ENCODE measurements around the gene SMIM5. TPM values are rescaled to one million over a fixed set of nuclear protein-coding genes. Genes with fewer than 3 reads are reported as not detected.

Gene SMIM5
- total RNA-seq, 1 experiment from 2014 or later, result 0.24 TPM

DNA sequence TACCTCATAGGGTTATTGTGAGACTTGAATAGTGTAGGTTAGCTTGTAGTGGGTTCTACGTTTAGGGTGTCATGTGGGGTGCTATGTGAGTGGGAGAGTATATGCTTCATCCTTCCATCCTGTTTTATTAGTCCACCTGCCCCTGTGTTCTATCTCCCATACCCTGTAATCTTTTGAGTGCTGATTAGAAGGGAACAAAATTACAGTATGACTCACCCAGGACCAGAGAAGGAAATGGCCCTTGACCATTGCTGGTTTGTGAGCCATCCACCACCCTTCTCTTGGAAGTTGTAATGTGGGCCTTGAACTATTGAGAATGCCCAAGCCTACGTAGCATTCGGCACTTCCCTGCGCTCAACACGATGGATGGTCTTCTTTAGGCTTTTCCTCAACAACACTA lies 51.0 kb downstream of the SMIM5 start:
- H3K79me1 ChIP-seq (ENCODE audit: insufficient read depth, low read depth, low read length, poor library complexity, severe bottlenecking), result peaks cover 2% of the 10 kb centered on the region
- H3K18ac ChIP-seq (ENCODE audit: insufficient read length, low read depth, low read length), result no peak overlapping the region
- H3K9ac ChIP-seq (ENCODE audit: extremely low read depth, insufficient read length, low read length), result no peak overlapping the region
- H2BK20ac ChIP-seq (ENCODE audit: low read depth, low read length, poor library complexity, severe bottlenecking), result no peak overlapping the region
- no peak overlapping the region for H3K23ac ChIP-seq (ENCODE audit: insufficient read length, low read depth, low read length)
- peak overlapping the region in 1 of 3 experiments; percentile 54; a peak in 1 of 7 replicates for H3K27ac Mint-ChIP-seq
- no peaks in the 10 kb centered on the region for H3K27me3 Mint-ChIP-seq (ENCODE audit: low read depth)
- no peak overlapping the region for H2BK5ac ChIP-seq (ENCODE audit: insufficient read length, low read length)
- H2BK15ac ChIP-seq (ENCODE audit: low read depth, low read length), result no peak overlapping the region
- no CpG with 5 or more reads among the region's 5 CpGs for WGBS (ENCODE audit: extremely low coverage, insufficient read length, low lambda C conversion rate)
- no peaks in the 10 kb centered on the region for H3K4me1 ChIP-seq (ENCODE audit: insufficient read depth, low read length)
- DNase-seq, result no peak
- H3K23me2 ChIP-seq (ENCODE audit: insufficient read length, low read depth, low read length, poor library complexity, severe bottlenecking), result no peaks in the 10 kb centered on the region
- H4K91ac ChIP-seq (ENCODE audit: insufficient read length, low read depth, low read length), result no peak overlapping the region
- peaks cover 5 to 14% of the 10 kb centered on the region in 2 experiments for H3K4me1 Mint-ChIP-seq
- H3K27me3 ChIP-seq (ENCODE audit: insufficient read depth, low read length), result no peaks in the 10 kb centered on the region
- no peak overlapping the region for H3K14ac ChIP-seq (ENCODE audit: insufficient read depth, low read length)
- TF ChIP-seq CTCF (conservative IDR thresholded peaks at IDR 0.05), result no peak
- no peak overlapping the region for H2BK12ac ChIP-seq (ENCODE audit: insufficient read length, low read depth, low read length)
- H4K8ac ChIP-seq (replicated peaks; ENCODE audit: insufficient read length, low read depth, low read length), result no peak overlapping the region
- H3K4me3 Mint-ChIP-seq, result no peak overlapping the region
- no peak overlapping the region for H4K5ac ChIP-seq (ENCODE audit: insufficient read length, low read depth, low read length)
- H3K4me2 ChIP-seq (ENCODE audit: insufficient read depth, insufficient read length, low read length), result no peak overlapping the region
- no peak overlapping the region for H3K27ac ChIP-seq (ENCODE audit: insufficient read length, low read depth, low read length)
- H2AK5ac ChIP-seq (ENCODE audit: insufficient read length, low read length), result no peak overlapping the region
- no peak overlapping the region for H2BK120ac ChIP-seq (ENCODE audit: low read depth, low read length, poor library complexity, severe bottlenecking)
- no peak overlapping the region for H3K56ac ChIP-seq (ENCODE audit: insufficient read length, low read depth, low read length)
- no peak overlapping the region for H3K4ac ChIP-seq (ENCODE audit: low read depth, low read length)
- no peaks in the 10 kb centered on the region for H4K20me1 ChIP-seq (ENCODE audit: control insufficient read depth, insufficient read depth, insufficient read length)
- no peak overlapping the region for H2AFZ ChIP-seq (ENCODE audit: low read length)
- peaks cover 0 to 22% (median 15%) of the 10 kb centered on the region in 3 experiments; a peak in 5 of 7 replicates for H3K36me3 Mint-ChIP-seq (ENCODE audit: insufficient read depth in 1 of 3, low read depth in 3 of 3)
- H3K9me3 ChIP-seq (ENCODE audit: control insufficient read depth, low read depth, low read length), result no peaks in the 10 kb centered on the region
- H3T11ph ChIP-seq (ENCODE audit: low read length), result no peak overlapping the region
- peaks cover 1% of the 10 kb centered on the region; the same call in 1 of the 2 replicates for H3K79me2 ChIP-seq (ENCODE audit: insufficient read depth, low read length)
- no peaks in the 10 kb centered on the region for H3K9me3 Mint-ChIP-seq

Data from H9 (cell line).